Stomach (tissue), 4 donors: ENCODE measurements around the gene ELF4.

Source experiments
- POLR2A ChIP-seq, 4 donors: fragments of 450-650 bp; IDR thresholded peaks; one replicate each; pipeline ENCODE4 v1.6.1; 2016; ENCODE audit warnings: antibody characterized with exemption in 4 of 4, control low read depth in 2 of 4, mild to moderate bottlenecking in 1 of 4, moderate library complexity in 1 of 4
- TF ChIP-seq, protein P1 (sequence below), 7 experiments: fragments of 450-650 bp in 4 of 7; fragments of 200-600 bp in 3 of 7; sonication (generic) in 3 of 7; IDR thresholded peaks; one replicate each; pipeline ENCODE4 v1.5.1; 2016 to 2019; ENCODE audit warnings: antibody characterized with exemption in 7 of 7, control low read depth in 2 of 7, mild to moderate bottlenecking in 1 of 7

DNA sequence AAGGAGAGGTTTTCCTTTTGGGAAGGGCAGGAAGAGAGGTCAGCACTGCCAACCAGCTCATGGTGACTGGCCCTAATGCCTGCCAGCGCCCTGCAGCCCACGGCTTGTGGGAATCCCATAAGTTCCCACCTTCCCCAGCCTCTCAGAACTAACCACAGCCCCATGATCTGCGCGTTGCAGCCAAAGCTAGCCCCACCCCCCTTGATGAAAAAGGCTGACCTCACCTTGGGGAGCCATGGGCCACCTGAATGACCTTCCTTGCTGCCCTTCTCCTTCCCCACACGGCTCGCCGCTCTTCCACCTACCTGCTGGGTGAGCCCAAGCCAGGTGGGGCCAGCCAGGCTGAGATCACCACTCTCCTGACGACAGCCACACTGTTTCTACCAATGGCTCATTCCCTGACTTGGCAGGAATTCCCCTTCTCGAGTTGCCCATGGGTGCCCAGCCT, 3.9 kb upstream of the ELF4 start:
- TF ChIP-seq, protein P1, sequence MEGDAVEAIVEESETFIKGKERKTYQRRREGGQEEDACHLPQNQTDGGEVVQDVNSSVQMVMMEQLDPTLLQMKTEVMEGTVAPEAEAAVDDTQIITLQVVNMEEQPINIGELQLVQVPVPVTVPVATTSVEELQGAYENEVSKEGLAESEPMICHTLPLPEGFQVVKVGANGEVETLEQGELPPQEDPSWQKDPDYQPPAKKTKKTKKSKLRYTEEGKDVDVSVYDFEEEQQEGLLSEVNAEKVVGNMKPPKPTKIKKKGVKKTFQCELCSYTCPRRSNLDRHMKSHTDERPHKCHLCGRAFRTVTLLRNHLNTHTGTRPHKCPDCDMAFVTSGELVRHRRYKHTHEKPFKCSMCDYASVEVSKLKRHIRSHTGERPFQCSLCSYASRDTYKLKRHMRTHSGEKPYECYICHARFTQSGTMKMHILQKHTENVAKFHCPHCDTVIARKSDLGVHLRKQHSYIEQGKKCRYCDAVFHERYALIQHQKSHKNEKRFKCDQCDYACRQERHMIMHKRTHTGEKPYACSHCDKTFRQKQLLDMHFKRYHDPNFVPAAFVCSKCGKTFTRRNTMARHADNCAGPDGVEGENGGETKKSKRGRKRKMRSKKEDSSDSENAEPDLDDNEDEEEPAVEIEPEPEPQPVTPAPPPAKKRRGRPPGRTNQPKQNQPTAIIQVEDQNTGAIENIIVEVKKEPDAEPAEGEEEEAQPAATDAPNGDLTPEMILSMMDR (IDR thresholded peaks at IDR 0.05), result no peak
- TF ChIP-seq POLR2A (IDR thresholded peaks at IDR 0.05), result no peak
